ES-I3 (cell line): Measurements from ENCODE around the gene BLOC1S1.

ENCODE experiments used
- H3K36me3 ChIP-seq: 2 replicates; pipeline ENCODE4 v1.6.1; 2013; ENCODE audit warnings: mild to moderate bottlenecking, low read length, control low read depth, moderate library complexity; ENCODE audit not compliant: insufficient read depth
- H3K4me1 ChIP-seq: 2 replicates; pipeline ENCODE4 v1.6.1; 2013; ENCODE audit warnings: mild to moderate bottlenecking, control low read depth, low read length; ENCODE audit not compliant: insufficient read depth
- H3K9ac ChIP-seq: 2 replicates; pipeline ENCODE4 v1.6.1; 2013; ENCODE audit warnings: low read depth, mild to moderate bottlenecking, low read length, moderate library complexity
- H3K9me3 ChIP-seq: 2 replicates; pipeline ENCODE4 v1.6.1; 2013; ENCODE audit warnings: mild to moderate bottlenecking, low read length, moderate library complexity; ENCODE audit not compliant: control insufficient read depth, insufficient read depth

The BLOC1S1 gene

DNA sequence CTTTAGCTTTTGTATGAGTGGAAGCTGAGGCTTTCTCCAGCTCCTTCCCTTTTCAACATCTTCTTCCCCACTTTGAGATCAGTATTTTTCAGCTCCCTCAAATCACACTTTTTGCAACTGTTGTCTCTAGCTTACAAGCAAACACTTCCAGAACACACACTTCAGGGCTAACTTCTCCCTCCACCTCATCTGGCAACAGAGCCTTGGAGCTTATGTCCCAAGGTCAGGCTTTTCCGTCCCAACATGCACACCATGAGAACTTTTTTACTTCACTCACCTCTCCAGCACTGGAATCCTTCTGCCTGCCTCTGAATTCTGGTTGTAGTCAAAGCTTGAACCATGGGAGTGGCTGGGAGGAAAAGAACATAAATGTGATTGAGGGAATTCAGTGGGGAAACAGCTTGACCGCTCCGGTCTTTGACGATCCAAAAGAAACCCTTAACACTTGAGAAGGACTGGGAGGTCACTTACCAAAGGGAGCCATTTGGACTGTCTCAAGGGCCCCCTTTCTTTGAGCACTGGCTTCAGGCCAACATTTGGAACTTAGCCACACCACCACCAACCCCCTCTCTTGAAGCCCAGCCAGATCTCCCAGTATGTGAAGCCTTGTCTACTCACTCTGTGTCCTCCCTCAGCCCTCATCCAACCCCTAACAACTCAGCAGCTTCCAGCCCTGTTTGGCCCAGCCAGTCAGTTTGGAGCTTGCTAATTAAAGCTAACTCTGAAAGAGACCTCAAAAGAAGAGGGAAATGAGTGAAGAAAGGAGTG is 3.9 kb upstream of the BLOC1S1 start:
- 0 out of 2 replicates have a peak, but pooled peaks cover 6% of the 10 kb centered on the region for H3K4me1 ChIP-seq

DNA sequence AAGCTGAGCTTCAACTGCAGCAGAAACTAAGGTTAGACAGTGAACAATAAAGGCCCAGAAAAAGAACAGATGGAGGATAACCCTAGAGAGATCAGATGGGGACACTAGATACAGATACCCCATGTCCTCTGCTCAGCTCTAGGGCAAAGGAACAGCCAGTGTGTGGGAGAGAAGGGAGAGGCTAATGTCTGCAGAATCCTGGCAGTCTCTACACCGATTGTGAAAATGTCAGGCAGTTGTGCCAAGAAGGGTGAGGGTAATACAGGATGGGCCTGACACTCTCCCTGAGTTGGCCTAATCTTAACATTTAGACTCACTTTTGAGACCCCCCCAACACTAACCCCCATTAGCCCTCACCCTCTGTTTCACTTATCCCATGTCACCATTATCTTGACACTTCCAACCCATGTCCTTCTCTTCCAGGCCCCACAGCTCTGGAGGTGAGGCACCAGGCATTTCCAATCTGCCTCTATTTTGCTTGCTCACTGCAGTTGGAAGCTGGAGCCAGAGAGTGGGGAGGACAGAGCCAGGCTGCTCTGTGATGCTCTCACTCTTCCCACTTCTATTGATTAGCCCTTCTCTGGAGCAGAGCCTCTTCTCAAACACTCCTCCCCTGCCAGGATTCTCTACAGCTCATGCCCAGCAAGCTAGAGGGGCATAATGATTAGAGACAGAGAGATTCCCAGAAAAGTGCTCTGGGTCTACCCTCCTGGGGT is 3.0 kb upstream of the BLOC1S1 start:
- H3K9ac ChIP-seq = no peak overlapping the region
- H3K4me1 ChIP-seq = peaks cover 12% of the 10 kb centered on the region; the same call in 1 of the 2 replicates
- H3K9me3 ChIP-seq = no peaks in the 10 kb centered on the region
- H3K36me3 ChIP-seq = no peaks in the 10 kb centered on the region

More for the DNA sequence above, 3.9 kb upstream of the BLOC1S1 start:
- H3K9me3 ChIP-seq = no peaks in the 10 kb centered on the region
- no peak overlapping the region for H3K9ac ChIP-seq
- H3K36me3 ChIP-seq = no peaks in the 10 kb centered on the region

DNA sequence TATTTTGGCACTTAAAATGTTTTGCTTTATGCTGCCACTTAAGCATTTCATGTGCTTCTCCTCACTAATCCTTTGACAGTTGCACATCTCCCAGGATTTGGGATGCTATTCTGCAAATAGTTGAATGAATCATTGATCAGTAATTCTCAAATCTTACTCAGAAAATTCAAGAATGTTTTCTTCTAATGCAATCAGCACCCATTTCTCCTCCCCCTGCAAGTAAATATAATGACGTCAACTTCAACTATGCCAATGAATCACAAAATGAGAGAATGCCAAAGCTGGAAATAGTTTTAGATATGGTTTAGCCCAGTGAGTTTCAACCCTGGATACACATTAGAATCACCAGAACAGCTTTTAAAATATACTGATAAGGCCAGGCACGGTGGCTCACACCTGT is 2.1 kb upstream of the BLOC1S1 start:
- H3K9ac ChIP-seq = no peak overlapping the region
- H3K4me1 ChIP-seq = peaks cover 18% of the 10 kb centered on the region
- no peaks in the 10 kb centered on the region for H3K36me3 ChIP-seq
- H3K9me3 ChIP-seq = no peaks in the 10 kb centered on the region

DNA sequence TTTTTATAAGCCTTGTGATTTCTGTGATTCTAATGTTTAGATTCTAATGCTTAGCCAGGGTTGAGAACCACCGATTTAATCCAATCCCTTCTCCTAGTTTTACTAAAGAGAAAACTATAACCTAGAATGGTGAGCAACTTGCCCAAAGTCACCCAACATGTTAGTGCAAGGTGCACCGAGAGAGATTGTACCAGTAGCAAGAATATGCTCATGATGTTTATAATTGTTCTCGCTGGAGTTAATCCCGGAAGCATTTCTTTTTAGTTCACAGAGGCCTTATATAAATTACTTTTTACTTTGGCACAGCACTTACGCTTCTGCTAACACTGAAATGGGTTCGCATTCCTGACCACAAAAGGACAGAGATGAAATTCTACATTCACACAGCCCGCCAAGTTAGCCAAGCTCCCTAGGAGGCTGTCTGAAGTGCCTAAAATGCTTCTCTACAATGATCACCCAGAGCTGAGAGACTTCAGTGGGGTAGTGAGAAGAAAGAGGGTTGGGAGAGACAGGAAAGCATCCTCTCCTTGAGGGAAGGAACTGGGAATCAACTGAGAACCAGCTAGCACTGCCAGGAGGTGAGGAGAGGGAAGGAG is 579 bp upstream of the BLOC1S1 start:
- Histone ChIP-seq H3K9ac (peak overlapping the region; percentile 86), H3K9me3 (no peaks in the 10 kb centered on the region), H3K36me3 (no peaks in the 10 kb centered on the region), H3K4me1 (peaks cover 31% of the 10 kb centered on the region)

- peaks cover 34% of the 10 kb centered on the region for H3K4me1 ChIP-seq
Measured at GRCh38 chr12:55716582-55716957, 724 bp downstream of the BLOC1S1 start.

DNA sequence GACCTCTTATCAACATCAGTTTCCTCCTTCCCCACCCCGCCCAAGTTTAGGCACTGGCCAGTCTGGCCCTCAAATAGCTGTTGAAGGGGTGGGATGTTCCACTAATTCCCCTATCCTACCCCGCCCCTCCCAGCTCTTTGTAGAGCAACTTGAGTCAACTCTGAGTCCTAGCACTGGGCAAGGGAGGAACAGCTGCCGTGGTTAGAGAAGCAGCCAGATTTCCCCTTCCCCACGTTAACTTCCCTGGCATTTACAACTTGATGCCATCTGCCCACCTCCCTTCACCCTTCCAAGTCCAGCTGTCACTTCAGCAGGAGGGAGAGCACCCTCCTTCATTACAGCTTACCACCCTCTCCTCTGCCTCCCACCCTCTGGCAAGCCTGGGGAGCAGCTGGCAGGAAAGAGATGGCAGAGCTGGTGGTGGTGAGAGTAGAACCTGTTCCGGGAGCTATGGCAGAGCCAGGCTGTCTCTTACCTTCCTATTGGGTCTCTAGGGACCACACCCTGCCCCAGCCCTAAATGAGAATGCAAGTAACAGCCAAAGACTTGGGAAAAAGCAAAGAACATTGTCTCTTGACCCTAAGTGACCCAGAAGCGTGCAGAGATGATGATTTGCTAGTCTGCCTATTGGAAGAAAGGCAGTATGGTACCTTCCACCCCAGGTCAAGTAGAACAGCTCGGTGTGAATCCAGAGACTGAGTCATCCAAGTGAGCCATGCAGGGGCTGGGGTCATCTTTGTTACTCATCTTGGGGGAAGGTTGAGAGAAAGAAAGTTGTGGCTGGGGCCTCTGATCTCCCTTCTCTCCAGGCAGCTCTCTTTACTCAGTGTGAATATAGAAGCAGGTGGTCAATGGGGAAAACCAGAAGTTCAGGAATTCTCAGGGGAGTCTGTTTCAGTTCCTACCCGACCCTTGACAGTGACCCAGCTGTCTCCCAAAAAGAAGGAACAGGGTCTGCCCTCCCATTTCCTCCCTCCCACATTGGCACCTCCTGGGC is 1.5 kb downstream of the BLOC1S1 start:
- Histone ChIP-seq H3K9me3 (no peaks in the 10 kb centered on the region), H3K36me3 (no peaks in the 10 kb centered on the region), H3K9ac (peak overlapping the region; percentile 86), H3K4me1 (peaks cover 34% of the 10 kb centered on the region)

More at GRCh38 chr12:55716582-55716957, 724 bp downstream of the BLOC1S1 start:
- H3K9me3 ChIP-seq = no peaks in the 10 kb centered on the region
- no peaks in the 10 kb centered on the region for H3K36me3 ChIP-seq
- peak overlapping the region; percentile 86 for H3K9ac ChIP-seq

GRCh38 chr12:55718015-55718414 is 2.2 kb downstream of the BLOC1S1 start:
- no peaks in the 10 kb centered on the region for H3K36me3 ChIP-seq
- H3K9me3 ChIP-seq = no peaks in the 10 kb centered on the region
- H3K4me1 ChIP-seq = peaks cover 34% of the 10 kb centered on the region
- H3K9ac ChIP-seq = peak overlapping the region; percentile 86

- no peaks in the 10 kb centered on the region for H3K9me3 ChIP-seq
- H3K4me1 ChIP-seq = peaks cover 34% of the 10 kb centered on the region
- H3K9ac ChIP-seq = peak overlapping the region; percentile 86; the same call in 1 of the 2 replicates
- no peaks in the 10 kb centered on the region for H3K36me3 ChIP-seq
Measured at GRCh38 chr12:55718624-55719275, 2.9 kb downstream of the BLOC1S1 start.

- H3K36me3 ChIP-seq = no peaks in the 10 kb centered on the region
- peaks cover 34% of the 10 kb centered on the region for H3K4me1 ChIP-seq
- H3K9ac ChIP-seq = no peak overlapping the region
- H3K9me3 ChIP-seq = no peaks in the 10 kb centered on the region
Measured at GRCh38 chr12:55719371-55719770, 3.5 kb downstream of the BLOC1S1 start.

DNA sequence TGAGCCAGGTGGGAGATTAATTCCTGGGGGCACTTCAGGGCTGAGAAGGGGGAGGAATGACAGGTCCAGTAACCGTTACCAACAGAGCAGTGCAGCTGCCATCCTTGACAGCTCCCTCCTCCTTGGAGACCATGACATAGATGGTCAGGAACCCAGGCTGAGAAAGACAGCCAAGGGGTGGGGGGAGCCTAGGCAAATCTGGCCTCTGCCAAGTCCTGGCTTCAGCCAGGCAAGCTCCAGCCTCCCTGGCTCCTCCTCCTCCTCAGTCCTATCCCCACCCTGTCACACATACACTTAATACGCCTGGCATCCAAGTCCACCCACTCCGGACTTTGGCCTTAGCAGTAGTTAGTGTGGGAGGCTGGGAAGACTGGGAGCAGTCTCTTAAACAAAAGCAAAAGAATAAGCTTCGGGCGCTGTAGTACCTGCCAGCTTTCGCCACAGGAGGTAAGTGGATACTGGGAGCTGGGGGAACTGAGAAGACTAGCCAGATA is 4.3 kb downstream of the BLOC1S1 start, which contains the start of gene RDH5:
RDH5 (plus strand) TSS at position 323 of the 494 bp plus-strand sequence. CDS start 792 bp downstream, outside the sequence.
- Histone ChIP-seq H3K9me3 (no peaks in the 10 kb centered on the region), H3K36me3 (0 out of 2 replicates have a peak, but pooled peaks cover 4% of the 10 kb centered on the region), H3K9ac (no peak within 1 kb of the TSS), H3K4me1 (peaks cover 33% of the 10 kb centered on the region)

- Histone ChIP-seq H3K9me3 (no peaks in the 10 kb centered on the region), H3K9ac (no peak overlapping the region), H3K36me3 (0 out of 2 replicates have a peak, but pooled peaks cover 5% of the 10 kb centered on the region), H3K4me1 (peaks cover 28% of the 10 kb centered on the region)
Measured at GRCh38 chr12:55720894-55721444, 5.1 kb downstream of the BLOC1S1 start.

DNA sequence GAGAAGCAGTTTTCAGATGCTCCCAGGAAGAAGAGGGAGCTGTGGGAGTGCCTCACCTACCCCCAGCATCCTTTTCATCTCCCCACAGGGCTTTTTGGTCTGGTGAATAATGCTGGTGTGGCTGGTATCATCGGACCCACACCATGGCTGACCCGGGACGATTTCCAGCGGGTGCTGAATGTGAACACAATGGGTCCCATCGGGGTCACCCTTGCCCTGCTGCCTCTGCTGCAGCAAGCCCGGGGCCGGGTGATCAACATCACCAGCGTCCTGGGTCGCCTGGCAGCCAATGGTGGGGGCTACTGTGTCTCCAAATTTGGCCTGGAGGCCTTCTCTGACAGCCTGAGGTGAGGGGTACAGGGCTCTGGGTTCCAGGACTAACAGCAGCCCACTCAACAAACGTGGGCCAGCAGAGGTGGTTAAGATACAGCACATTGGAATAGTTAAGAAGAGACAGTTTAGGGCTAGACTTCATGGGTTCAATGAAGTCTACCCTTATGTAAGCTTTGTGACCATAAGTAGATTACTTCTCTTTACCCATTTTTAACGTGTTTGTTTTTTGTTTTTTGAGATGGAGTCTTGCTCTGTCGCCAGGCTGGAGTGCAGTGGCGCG is 5.9 kb downstream of the BLOC1S1 start:
- Histone ChIP-seq H3K9me3 (no peaks in the 10 kb centered on the region), H3K36me3 (0 out of 2 replicates have a peak, but pooled peaks cover 5% of the 10 kb centered on the region), H3K4me1 (peaks cover 28% of the 10 kb centered on the region), H3K9ac (no peak overlapping the region)
